ENCODE measurements around the gene WWTR1. TPM values are rescaled to one million over a fixed set of nuclear protein-coding genes. Genes with fewer than 3 reads are reported as not detected.

WWTR1 gene
- total and polyA plus RNA-seq, 2 donors (not counting 3 experiments of a cell fraction or from before 2014, with no cell fraction given): 210 to 341 TPM

DNA sequence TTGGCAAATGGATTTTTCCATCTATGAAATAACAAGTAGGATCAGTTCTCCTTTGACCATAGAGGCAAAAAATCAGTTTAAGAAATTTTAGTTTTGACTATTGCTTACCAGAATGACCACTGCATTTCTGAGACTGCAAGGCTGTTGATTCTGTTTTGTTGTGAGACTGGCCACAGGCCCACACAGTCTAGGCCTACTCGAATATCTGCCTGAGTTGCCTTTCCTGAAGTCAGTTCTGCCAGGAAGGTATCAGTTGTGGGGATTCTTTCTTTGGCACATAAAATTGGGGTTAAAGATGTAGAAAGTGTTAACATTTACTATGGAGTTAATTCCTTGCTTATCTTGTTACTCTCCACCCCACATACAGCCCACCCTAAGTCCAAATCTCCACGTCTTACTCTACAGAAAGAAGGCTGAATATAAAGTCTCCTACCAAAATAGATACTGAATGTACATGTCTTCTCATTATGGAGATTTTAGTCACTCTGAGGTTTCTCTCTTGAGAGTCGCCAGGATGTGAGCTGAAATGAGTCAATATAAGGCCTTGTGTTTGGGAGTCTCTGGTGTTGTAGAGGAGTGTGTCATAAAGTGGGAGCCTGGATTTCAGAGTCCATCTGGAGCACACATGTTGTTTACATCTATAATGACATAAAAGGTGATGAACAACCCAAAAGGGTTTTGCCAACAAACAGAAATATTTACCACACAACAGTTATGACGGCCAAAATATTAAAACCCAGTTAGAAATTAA is 45.0 kb upstream of the WWTR1 start:
- Histone ChIP-seq H2AFZ (ENCODE audit: low read depth, low read length) (peak overlapping the region; percentile 50), H3K27me3 (ENCODE audit: control insufficient read depth in 2 of 2, insufficient read depth in 2 of 2, low read length in 2 of 2) (no peaks in the 10 kb centered on the region), H4K20me1 (replicated peaks; ENCODE audit: control insufficient read depth, extremely low read depth, insufficient read depth, low read length) (no peaks in the 10 kb centered on the region), H3K9me1 (replicated peaks; ENCODE audit: control insufficient read depth, extremely low read depth, insufficient read depth, low read length) (no peaks in the 10 kb centered on the region), H3K79me2 (ENCODE audit: control insufficient read depth, insufficient read depth, low read length) (no peaks in the 10 kb centered on the region), H3K4me2 (ENCODE audit: insufficient read depth, low read length) (no peak overlapping the region), H3K4me3 (replicated peaks in 1 of 3; ENCODE audit: insufficient read depth in 1 of 3, low read depth in 1 of 3, low read length in 3 of 3) (no peak overlapping the region), H3K9me3 (replicated peaks; ENCODE audit: control insufficient read depth, insufficient read depth, low read length) (no peaks in the 10 kb centered on the region), H3K9ac (replicated peaks; ENCODE audit: extremely low read depth, insufficient read depth, low read length) (no peak overlapping the region), H3K4me1 (ENCODE audit: control insufficient read depth, extremely low read depth, insufficient read depth, low read length) (no peaks in the 10 kb centered on the region), H3K36me3 (ENCODE audit: control insufficient read depth in 2 of 2, extremely low read depth in 1 of 2, insufficient read depth in 2 of 2, low read length in 2 of 2) (no peaks in the 10 kb centered on the region), H3K27ac (ENCODE audit: insufficient read depth, low read depth, low read length) (no peak overlapping the region)
- TF ChIP-seq, protein P1, sequence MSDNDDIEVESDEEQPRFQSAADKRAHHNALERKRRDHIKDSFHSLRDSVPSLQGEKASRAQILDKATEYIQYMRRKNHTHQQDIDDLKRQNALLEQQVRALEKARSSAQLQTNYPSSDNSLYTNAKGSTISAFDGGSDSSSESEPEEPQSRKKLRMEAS (IDR thresholded peaks at IDR 0.05; ENCODE audit: insufficient read depth, insufficient read length): no peak
- TF ChIP-seq MYC (IDR thresholded peaks at IDR 0.05; ENCODE audit: low read depth, low read length) (no peak), POLR2A (IDR thresholded peaks at IDR 0.05; ENCODE audit: low read depth, low read length) (no peak), FOS (IDR thresholded peaks at IDR 0.05; ENCODE audit: borderline replicate concordance, insufficient read depth, low read length) (peak; percentile 68)
- TF ChIP-seq, protein P2, sequence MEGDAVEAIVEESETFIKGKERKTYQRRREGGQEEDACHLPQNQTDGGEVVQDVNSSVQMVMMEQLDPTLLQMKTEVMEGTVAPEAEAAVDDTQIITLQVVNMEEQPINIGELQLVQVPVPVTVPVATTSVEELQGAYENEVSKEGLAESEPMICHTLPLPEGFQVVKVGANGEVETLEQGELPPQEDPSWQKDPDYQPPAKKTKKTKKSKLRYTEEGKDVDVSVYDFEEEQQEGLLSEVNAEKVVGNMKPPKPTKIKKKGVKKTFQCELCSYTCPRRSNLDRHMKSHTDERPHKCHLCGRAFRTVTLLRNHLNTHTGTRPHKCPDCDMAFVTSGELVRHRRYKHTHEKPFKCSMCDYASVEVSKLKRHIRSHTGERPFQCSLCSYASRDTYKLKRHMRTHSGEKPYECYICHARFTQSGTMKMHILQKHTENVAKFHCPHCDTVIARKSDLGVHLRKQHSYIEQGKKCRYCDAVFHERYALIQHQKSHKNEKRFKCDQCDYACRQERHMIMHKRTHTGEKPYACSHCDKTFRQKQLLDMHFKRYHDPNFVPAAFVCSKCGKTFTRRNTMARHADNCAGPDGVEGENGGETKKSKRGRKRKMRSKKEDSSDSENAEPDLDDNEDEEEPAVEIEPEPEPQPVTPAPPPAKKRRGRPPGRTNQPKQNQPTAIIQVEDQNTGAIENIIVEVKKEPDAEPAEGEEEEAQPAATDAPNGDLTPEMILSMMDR (IDR thresholded peaks at IDR 0.05; ENCODE audit: extremely low read depth in 1 of 2, insufficient read depth in 1 of 2, low read depth in 1 of 2, low read length in 2 of 2): no peak
- dilution Hi-C loops (cut with MboI; ENCODE audit: extremely low pct_ligation_motif_present, low sequenced_read_pairs) (no loop called here), intact Hi-C loops (cut with micrococcal nuclease) (no loop called here)
- no peak for FAIRE-seq
- no TSS peak for BruUV-seq (replicated peaks)
- POLR2A ChIA-PET: no interaction called here
- CTCF ChIA-PET: interaction anchor here (0.9 to 2.0 kb wide), 4 partner anchors 10 to 31 kb away, joined by 3 to 5 read pairs (median 5); no protein-coding TSS in a partner anchor
- DNase-seq (ENCODE audit: low read depth, low spot score): no peak
